ENCODE results near the gene COL27A1. TPM values are rescaled to one million over a fixed set of nuclear protein-coding genes. Genes with fewer than 3 reads are reported as not detected.

Gene COL27A1
- total and polyA plus RNA-seq, 2 experiments from 2014 or later: 10.5 to 18.0 TPM

DNA sequence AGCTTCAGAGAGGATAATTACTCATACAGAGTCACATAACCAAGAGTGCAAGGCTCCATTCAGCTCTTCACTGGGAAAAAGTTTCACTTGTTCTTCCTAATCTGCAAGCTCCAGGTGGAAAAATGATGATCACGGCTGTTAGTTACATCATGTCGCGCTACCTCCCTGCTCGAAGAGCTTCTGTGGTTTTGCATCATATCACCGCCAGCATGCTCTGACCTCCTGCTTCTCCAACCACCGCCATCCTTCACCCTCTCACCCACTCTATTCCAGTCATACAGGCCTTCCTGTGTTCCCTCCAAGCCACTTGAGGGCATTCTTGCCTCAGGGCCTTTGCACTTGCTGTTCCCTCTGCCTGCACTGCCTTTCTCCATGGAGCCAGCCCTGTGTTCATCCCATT is 47.1 kb downstream of the COL27A1 start:
- TF ChIP-seq EZH2 (IDR thresholded peaks at IDR 0.05; ENCODE audit: low read depth, unreplicated experiment): no peak
- TF ChIP-seq ZNF462 (CRISPR knock-in tag; IDR thresholded peaks at IDR 0.05): no peak
- TF ChIP-seq, protein P1, sequence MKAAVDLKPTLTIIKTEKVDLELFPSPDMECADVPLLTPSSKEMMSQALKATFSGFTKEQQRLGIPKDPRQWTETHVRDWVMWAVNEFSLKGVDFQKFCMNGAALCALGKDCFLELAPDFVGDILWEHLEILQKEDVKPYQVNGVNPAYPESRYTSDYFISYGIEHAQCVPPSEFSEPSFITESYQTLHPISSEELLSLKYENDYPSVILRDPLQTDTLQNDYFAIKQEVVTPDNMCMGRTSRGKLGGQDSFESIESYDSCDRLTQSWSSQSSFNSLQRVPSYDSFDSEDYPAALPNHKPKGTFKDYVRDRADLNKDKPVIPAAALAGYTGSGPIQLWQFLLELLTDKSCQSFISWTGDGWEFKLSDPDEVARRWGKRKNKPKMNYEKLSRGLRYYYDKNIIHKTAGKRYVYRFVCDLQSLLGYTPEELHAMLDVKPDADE (IDR thresholded peaks at IDR 0.05): no peak
- no peak for TF ChIP-seq ZNF331 (CRISPR knock-in tag; IDR thresholded peaks at IDR 0.05; ENCODE audit: low read depth)
- no peak for TF ChIP-seq CTCF (conservative IDR thresholded peaks at IDR 0.05; ENCODE audit: low read depth in 2 of 2)
- TF ChIP-seq POLR2AphosphoS5 (IDR thresholded peaks at IDR 0.05; ENCODE audit: low read depth): no peak
- no peak for TF ChIP-seq JUNB (IDR thresholded peaks at IDR 0.05; ENCODE audit: unreplicated experiment)
- TF ChIP-seq EZH2phosphoT487 (IDR thresholded peaks at IDR 0.05; ENCODE audit: unreplicated experiment): no peak
- TF ChIP-seq, protein P2, sequence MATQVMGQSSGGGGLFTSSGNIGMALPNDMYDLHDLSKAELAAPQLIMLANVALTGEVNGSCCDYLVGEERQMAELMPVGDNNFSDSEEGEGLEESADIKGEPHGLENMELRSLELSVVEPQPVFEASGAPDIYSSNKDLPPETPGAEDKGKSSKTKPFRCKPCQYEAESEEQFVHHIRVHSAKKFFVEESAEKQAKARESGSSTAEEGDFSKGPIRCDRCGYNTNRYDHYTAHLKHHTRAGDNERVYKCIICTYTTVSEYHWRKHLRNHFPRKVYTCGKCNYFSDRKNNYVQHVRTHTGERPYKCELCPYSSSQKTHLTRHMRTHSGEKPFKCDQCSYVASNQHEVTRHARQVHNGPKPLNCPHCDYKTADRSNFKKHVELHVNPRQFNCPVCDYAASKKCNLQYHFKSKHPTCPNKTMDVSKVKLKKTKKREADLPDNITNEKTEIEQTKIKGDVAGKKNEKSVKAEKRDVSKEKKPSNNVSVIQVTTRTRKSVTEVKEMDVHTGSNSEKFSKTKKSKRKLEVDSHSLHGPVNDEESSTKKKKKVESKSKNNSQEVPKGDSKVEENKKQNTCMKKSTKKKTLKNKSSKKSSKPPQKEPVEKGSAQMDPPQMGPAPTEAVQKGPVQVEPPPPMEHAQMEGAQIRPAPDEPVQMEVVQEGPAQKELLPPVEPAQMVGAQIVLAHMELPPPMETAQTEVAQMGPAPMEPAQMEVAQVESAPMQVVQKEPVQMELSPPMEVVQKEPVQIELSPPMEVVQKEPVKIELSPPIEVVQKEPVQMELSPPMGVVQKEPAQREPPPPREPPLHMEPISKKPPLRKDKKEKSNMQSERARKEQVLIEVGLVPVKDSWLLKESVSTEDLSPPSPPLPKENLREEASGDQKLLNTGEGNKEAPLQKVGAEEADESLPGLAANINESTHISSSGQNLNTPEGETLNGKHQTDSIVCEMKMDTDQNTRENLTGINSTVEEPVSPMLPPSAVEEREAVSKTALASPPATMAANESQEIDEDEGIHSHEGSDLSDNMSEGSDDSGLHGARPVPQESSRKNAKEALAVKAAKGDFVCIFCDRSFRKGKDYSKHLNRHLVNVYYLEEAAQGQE (IDR thresholded peaks at IDR 0.05; ENCODE audit: unreplicated experiment): no peak
- TF ChIP-seq CREB1 (CRISPR knock-in tag; IDR thresholded peaks at IDR 0.05; ENCODE audit: low read depth): no peak
- no peak for TF ChIP-seq ZNF114 (CRISPR knock-in tag; IDR thresholded peaks at IDR 0.05)
- no peak for TF ChIP-seq STAT1 (IDR thresholded peaks at IDR 0.05; ENCODE audit: unreplicated experiment)
- TF ChIP-seq NANOG (IDR thresholded peaks at IDR 0.05; ENCODE audit: borderline replicate concordance): no peak
- Histone ChIP-seq H3K79me2 (replicated peaks; ENCODE audit: insufficient read depth) (no peaks in the 10 kb centered on the region), H3F3A (replicated peaks; ENCODE audit: low read depth) (no peaks in the 10 kb centered on the region), H3K9me2 (ENCODE audit: insufficient read depth) (no peaks in the 10 kb centered on the region), H3K4me3 (no peak overlapping the region), H3K4me2 (no peak overlapping the region), H3K4me1 (ENCODE audit: insufficient read depth) (no peaks in the 10 kb centered on the region), H4K20me1 (replicated peaks; ENCODE audit: insufficient read depth) (no peaks in the 10 kb centered on the region; the same call in 1 of the 2 replicates), H3K27me3 (ENCODE audit: insufficient read depth) (no peaks in the 10 kb centered on the region), H2AFZ (no peak overlapping the region), H3K27ac (ENCODE audit: low read depth) (no peak overlapping the region), H3K36me3 (ENCODE audit: insufficient read depth) (no peaks in the 10 kb centered on the region)
- Mint-ChIP-seq H3K27ac (no peak overlapping the region), H3K4me1 (peaks cover 28% of the 10 kb centered on the region), H3K27me3 (ENCODE audit: insufficient read depth, low read depth, poor library complexity) (peaks cover 14% of the 10 kb centered on the region), H3K4me3 (no peak overlapping the region), H3K36me3 (ENCODE audit: low read depth) (no peaks in the 10 kb centered on the region), H3K9me3 (no peaks in the 10 kb centered on the region)
- DNase-seq (ENCODE audit: low spot score): no peak
- no peak for ATAC-seq

Measured in GM23338 (cell line).